Ovary (tissue), 9 donors: Measurements from ENCODE around the gene LRMDA. TPM values are rescaled to one million over a fixed set of nuclear protein-coding genes. Genes with fewer than 3 reads are reported as not detected.

Source experiments
- DNase-seq, 5 donors: peaks; one replicate each; pipeline ENCODE4 v3.0.0-alpha.2; 2019 to 2020
- H3K27ac ChIP-seq, 2 donors: fragments of 200-600 bp; one replicate each; pipeline versions ENCODE4 v1.5.1 to v1.8.0; 2019 to 2022
- H3K27me3 ChIP-seq: fragments of 200-600 bp; one replicate; pipeline ENCODE4 v1.8.0; 2022
- H3K36me3 ChIP-seq: fragments of 200-600 bp; sonication (generic); one replicate; pipeline ENCODE4 v1.5.1; 2019
- H3K4me1 ChIP-seq: one replicate; pipeline ENCODE4 v1.8.1; 2013; ENCODE audit warnings: mild to moderate bottlenecking, moderate library complexity; ENCODE audit not compliant: insufficient read depth
- H3K4me3 ChIP-seq: fragments of 200-600 bp; sonication (generic); one replicate; pipeline ENCODE4 v1.5.1; 2017
- H3K9me3 ChIP-seq, 2 donors: fragments of 200-600 bp in 1 of 2; sonication (generic) in 1 of 2; one replicate each; pipeline versions ENCODE4 v1.5.1 to v1.8.1; 2013 to 2019; ENCODE audit warnings: mild to moderate bottlenecking in 1 of 2, moderate library complexity in 1 of 2
- EP300 ChIP-seq: sonication (generic); formaldehyde crosslinking; IDR thresholded peaks from one replicate; pipeline ENCODE4 v1.6.1; 2017; ENCODE audit warnings: antibody characterized with exemption
- POLR2A ChIP-seq: fragments of 450-650 bp; IDR thresholded peaks from one replicate; pipeline ENCODE4 v1.6.1; 2017; ENCODE audit warnings: antibody characterized with exemption, mild to moderate bottlenecking, moderate library complexity
- WGBS, 3 donors: extraction: QIAGEN DNeasy Blood & Tissue Kit in 1 of 3; methylation state at CpG; one replicate each; pipeline versions ENCODE4 v1.1.5 to v1.1.7; 2013 to 2017; 5-methylcytosine and 5-hydroxymethylcytosine counted together
- intact Hi-C, 4 donors: fragments of 100-400 bp; cut with DNase I; formaldehyde crosslinking; loops; one replicate each; pipeline versions ENCODE4 v1.11.0 to v1.15.1; 2022 to 2023
- polyA plus RNA-seq, 2 donors: library from polyadenylated mRNA; stranded (reverse); fragments of 200-250 nt in 1 of 2; fragments of 350-450 nt in 1 of 2; fragmentation: Illumina TruSeq in 1 of 2; extraction: RNeasy Lipid Tissue Mini Kit (QIAGEN cat#74804) in 1 of 2; gene quantifications; one replicate each; pipeline ENCODE4 v1.2.3, GENCODE V29; 2013 to 2014
- total RNA-seq, 7 donors: library from RNA; depleted of rRNA in 2 of 7; stranded (reverse); fragments of >200 nt in 2 of 7; fragmentation: NEBNext Ultra II Directional in 3 of 7; extraction: Animal tissue kit (Norgen Biotek cat#: 25700) in 3 of 7; gene quantifications; one replicate each; pipeline versions ENCODE4 v1.1.0 to v1.2.4, GENCODE V29; 2016 to 2023
- TF ChIP-seq, protein P1 (sequence below), 3 donors: fragments of 450-650 bp in 2 of 3; fragments of 200-600 bp in 1 of 3; IDR thresholded peaks; one replicate each; pipeline versions ENCODE4 v1.5.1 to v1.8.0; 2016 to 2022; ENCODE audit warnings: antibody characterized with exemption in 3 of 3, mild to moderate bottlenecking in 1 of 3
- donor health status: DM: no; HTN: no; CAD: no; lungs with moderate emphysema.
- donor health status: DM: no; HTN: no; CAD: no.
- donor health status: Bipolar disorder and iron deficiency.
- donor health status: DM: yes; HTN: yes; CAD: no.
- donor health status: DM: no; HTN: no; CAD: no.
- donor health status: DM: yes; HTN: yes; CAD: no.

LRMDA gene
- total and polyA plus RNA-seq, 9 donors, result 14.8 to 30.7 (median 22.9) TPM

DNA sequence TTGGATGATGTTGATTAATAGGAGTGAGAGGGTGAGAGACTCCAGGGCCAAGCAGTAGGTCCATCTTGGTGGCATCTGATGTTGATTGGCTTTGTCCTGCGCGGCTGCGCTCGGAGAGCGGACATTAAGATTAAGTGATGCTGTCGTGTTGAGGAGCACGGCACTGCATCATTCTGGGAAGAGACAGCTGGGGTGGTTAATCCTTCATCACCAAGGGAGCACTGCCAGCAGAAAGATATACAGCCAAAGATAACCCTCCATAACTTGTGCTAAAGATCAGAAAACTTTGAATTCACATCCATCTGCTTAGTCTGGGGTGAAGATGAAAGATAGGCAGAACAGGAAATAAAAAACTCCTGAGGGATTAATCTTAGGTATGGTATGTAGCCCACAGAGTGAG is 208.3 kb downstream of the LRMDA start:
- no peak for DNase-seq
- TF ChIP-seq, protein P1, sequence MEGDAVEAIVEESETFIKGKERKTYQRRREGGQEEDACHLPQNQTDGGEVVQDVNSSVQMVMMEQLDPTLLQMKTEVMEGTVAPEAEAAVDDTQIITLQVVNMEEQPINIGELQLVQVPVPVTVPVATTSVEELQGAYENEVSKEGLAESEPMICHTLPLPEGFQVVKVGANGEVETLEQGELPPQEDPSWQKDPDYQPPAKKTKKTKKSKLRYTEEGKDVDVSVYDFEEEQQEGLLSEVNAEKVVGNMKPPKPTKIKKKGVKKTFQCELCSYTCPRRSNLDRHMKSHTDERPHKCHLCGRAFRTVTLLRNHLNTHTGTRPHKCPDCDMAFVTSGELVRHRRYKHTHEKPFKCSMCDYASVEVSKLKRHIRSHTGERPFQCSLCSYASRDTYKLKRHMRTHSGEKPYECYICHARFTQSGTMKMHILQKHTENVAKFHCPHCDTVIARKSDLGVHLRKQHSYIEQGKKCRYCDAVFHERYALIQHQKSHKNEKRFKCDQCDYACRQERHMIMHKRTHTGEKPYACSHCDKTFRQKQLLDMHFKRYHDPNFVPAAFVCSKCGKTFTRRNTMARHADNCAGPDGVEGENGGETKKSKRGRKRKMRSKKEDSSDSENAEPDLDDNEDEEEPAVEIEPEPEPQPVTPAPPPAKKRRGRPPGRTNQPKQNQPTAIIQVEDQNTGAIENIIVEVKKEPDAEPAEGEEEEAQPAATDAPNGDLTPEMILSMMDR (IDR thresholded peaks at IDR 0.05), result no peak
- TF ChIP-seq POLR2A, result no peak
- no peak for TF ChIP-seq EP300
- Histone ChIP-seq H3K27me3 (no peaks in the 10 kb centered on the region), H3K27ac (no peak overlapping the region), H3K36me3 (no peaks in the 10 kb centered on the region), H3K9me3 (no peaks in the 10 kb centered on the region), H3K4me3 (no peak overlapping the region), H3K4me1 (no peaks in the 10 kb centered on the region)
- intact Hi-C loops, result no loop called here
- 92 to 93% (median 93%) methylated on average over 7 of the region's 7 CpGs for WGBS, 3 donors

DNA sequence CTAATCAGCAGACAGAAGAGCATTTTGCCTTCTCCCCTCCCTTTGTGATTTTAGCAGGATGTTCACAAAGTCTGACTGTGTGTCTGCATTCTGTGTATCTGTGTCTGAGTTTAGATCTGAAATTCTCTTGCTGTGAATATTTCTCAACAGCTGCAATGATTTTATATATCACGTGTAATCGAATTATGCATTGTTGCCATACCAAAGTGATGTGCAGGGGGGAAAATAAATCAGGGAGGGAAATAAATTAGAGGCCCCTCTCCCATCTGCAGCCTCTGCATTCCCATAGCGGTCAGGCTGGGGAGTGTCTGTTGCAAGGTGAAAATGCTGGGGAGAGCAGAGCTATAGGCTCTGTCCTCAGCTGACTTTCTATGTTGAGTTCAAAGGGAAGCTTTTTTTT is 209.0 kb downstream of the LRMDA start:
- WGBS, 3 donors, result 44 to 52% (median 48%) methylated on average over 3 of the region's 3 CpGs
- TF ChIP-seq, protein P1 (IDR thresholded peaks at IDR 0.05), result no peak
- TF ChIP-seq EP300 (no peak), POLR2A (no peak)

DNA sequence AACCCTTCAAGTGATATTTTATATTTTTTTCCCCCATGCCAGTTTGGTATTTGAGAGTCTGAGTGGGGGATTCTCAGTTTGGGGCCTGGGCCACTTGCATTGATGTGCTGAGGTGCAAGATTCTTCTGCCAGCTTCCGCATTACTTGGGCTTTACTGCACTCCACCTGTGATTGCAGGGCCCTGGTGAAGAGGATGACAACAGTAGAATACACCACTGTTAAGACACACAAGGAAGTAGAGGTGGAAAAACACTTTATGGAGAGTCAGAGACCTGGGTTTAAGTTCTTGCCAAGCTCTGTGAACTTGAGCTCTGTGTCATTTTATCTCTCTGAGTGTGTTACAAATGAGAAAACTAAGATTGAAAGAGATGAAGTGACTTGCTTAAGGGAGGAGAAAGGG is 209.4 kb downstream of the LRMDA start:
- intact Hi-C loops, result no loop called here
- Histone ChIP-seq H3K27me3 (no peaks in the 10 kb centered on the region), H3K4me1 (no peaks in the 10 kb centered on the region), H3K36me3 (no peaks in the 10 kb centered on the region), H3K9me3 (no peaks in the 10 kb centered on the region), H3K27ac (no peak overlapping the region), H3K4me3 (no peak overlapping the region)
- TF ChIP-seq POLR2A (no peak), EP300 (no peak)
- TF ChIP-seq, protein P1 (IDR thresholded peaks at IDR 0.05), result no peak
- DNase-seq, result no peak
- 98 to 100% (median 100%) methylated on average over 1 of the region's 1 CpG for WGBS, 3 donors

More for the DNA sequence above, 209.0 kb downstream of the LRMDA start:
- Histone ChIP-seq H3K9me3 (no peaks in the 10 kb centered on the region), H3K4me3 (no peak overlapping the region), H3K4me1 (no peaks in the 10 kb centered on the region), H3K27ac (no peak overlapping the region), H3K36me3 (no peaks in the 10 kb centered on the region), H3K27me3 (no peaks in the 10 kb centered on the region)
- DNase-seq, result no peak
- intact Hi-C loops, result no loop called here

DNA sequence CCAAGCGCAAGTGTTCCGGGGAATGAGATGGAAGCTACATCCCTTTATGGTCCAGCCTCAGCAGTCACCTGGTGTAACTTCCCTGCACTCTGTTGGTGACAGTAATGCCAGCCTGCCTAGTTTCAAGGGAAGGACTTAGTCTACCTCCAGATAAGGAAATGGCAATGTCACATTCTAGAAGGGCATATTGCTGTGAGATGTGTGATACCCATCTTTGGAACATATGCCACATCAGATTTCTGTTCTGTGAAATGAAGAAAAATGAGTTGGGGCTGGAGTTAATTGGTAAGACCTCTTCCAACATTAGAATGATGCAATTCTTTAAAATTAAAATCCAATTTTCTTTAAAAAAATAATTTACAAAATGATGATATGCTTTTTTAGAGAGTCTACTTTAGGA is 212.0 kb downstream of the LRMDA start:
- H3K4me3 ChIP-seq, result no peak overlapping the region
- TF ChIP-seq EP300 (no peak), POLR2A (no peak)
- TF ChIP-seq, protein P1 (IDR thresholded peaks at IDR 0.05), result no peak
- intact Hi-C loops, result no loop called here
- no peak for DNase-seq
- H3K9me3 ChIP-seq, result no peaks in the 10 kb centered on the region
- H3K36me3 ChIP-seq, result no peaks in the 10 kb centered on the region
- H3K27ac ChIP-seq, result no peak overlapping the region
- H3K27me3 ChIP-seq, result no peaks in the 10 kb centered on the region
- 95 to 99% (median 95%) methylated on average over 2 of the region's 2 CpGs for WGBS, 3 donors
- peaks cover 2% of the 10 kb centered on the region for H3K4me1 ChIP-seq
